Body of pancreas (tissue), 4 donors: ENCODE data around the gene CCDC201. TPM values are rescaled to one million over a fixed set of nuclear protein-coding genes. Genes with fewer than 3 reads are reported as not detected.

Experiments used
- ATAC-seq: fragments of 150-250 bp; one replicate; pipeline ENCODE4 v1.9.1; 2016
- DNase-seq, 4 donors: peaks; one replicate each; pipeline ENCODE4 v3.0.0-alpha.2; 2019
- H3K27ac ChIP-seq, 4 donors: fragments of 200-600 bp; sonication (generic); 1 replicate in 3 of 4; 2 replicates in 1 of 4; pipeline versions ENCODE4 v1.5.1 to v1.6.1; 2016 to 2019; ENCODE audit warnings: mild to moderate bottlenecking in 1 of 4, mixed read lengths in 1 of 4, moderate library complexity in 1 of 4
- H3K27me3 ChIP-seq, 2 donors: fragments of 200-600 bp; sonication (generic); one replicate each; pipeline ENCODE4 v1.6.0; 2016; ENCODE audit warnings: mild to moderate bottlenecking in 1 of 2
- H3K36me3 ChIP-seq, 2 donors: fragments of 200-600 bp; sonication (generic); replicated peaks in 1 of 2; 2 replicates each; pipeline ENCODE4 v1.5.1; 2016; ENCODE audit warnings: low read depth in 2 of 2; ENCODE audit not compliant: insufficient read depth in 1 of 2
- H3K4me1 ChIP-seq: fragments of 200-600 bp; sonication (generic); one replicate; pipeline ENCODE4 v1.6.0; 2016
- H3K4me3 ChIP-seq, 2 donors: fragments of 200-600 bp; sonication (generic); 1 replicate in 1 of 2; 2 replicates in 1 of 2; pipeline ENCODE4 v1.5.1; 2016 to 2019
- H3K9me3 ChIP-seq, 3 donors: fragments of 200-600 bp; sonication (generic); 1 replicate in 2 of 3; 2 replicates in 1 of 3; pipeline ENCODE4 v1.5.1; 2016
- POLR2A ChIP-seq, 3 donors: fragments of 450-650 bp; IDR thresholded peaks; one replicate each; pipeline ENCODE4 v1.6.1; 2016; ENCODE audit warnings: antibody characterized with exemption in 3 of 3, mild to moderate bottlenecking in 2 of 3
- WGBS, 2 donors: methylation state at CpG; one replicate each; pipeline ENCODE4 v1.1.5; 2017; 5-methylcytosine and 5-hydroxymethylcytosine counted together
- intact Hi-C: fragments of 100-400 bp; cut with DNase I; formaldehyde crosslinking; loops from one replicate; pipeline ENCODE4 v1.15.1; 2023
- total RNA-seq, 2 donors: library from RNA; depleted of rRNA; stranded (reverse); fragments of >200 nt; gene quantifications; one replicate each; pipeline ENCODE4 v1.1.0, GENCODE V29; 2016
- TF ChIP-seq, protein P1 (sequence below), 7 experiments: fragments of 450-650 bp in 4 of 7; fragments of 200-600 bp in 3 of 7; sonication (generic) in 3 of 7; IDR thresholded peaks; one replicate each; pipeline ENCODE4 v1.5.1; 2016 to 2019; ENCODE audit warnings: antibody characterized with exemption in 7 of 7

The CCDC201 gene
- total RNA-seq, 2 donors from 2014 or later: not detected

- no peaks in the 10 kb centered on the region for H3K36me3 ChIP-seq
- H3K9me3 ChIP-seq: peaks cover 0 to 7% (median 0%) of the 10 kb centered on the region in 3 donors
- intact Hi-C loops: no loop called here
- no peak for ATAC-seq
- DNase-seq: no peak
- TF ChIP-seq, protein P1, sequence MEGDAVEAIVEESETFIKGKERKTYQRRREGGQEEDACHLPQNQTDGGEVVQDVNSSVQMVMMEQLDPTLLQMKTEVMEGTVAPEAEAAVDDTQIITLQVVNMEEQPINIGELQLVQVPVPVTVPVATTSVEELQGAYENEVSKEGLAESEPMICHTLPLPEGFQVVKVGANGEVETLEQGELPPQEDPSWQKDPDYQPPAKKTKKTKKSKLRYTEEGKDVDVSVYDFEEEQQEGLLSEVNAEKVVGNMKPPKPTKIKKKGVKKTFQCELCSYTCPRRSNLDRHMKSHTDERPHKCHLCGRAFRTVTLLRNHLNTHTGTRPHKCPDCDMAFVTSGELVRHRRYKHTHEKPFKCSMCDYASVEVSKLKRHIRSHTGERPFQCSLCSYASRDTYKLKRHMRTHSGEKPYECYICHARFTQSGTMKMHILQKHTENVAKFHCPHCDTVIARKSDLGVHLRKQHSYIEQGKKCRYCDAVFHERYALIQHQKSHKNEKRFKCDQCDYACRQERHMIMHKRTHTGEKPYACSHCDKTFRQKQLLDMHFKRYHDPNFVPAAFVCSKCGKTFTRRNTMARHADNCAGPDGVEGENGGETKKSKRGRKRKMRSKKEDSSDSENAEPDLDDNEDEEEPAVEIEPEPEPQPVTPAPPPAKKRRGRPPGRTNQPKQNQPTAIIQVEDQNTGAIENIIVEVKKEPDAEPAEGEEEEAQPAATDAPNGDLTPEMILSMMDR (IDR thresholded peaks at IDR 0.05): no peak
- no peak for TF ChIP-seq POLR2A (IDR thresholded peaks at IDR 0.05)
- no peak overlapping the region for H3K4me3 ChIP-seq
- no peaks in the 10 kb centered on the region for H3K4me1 ChIP-seq
- H3K27ac ChIP-seq: no peak overlapping the region
- 24 to 41% methylated on average over 3 of the region's 3 CpGs for WGBS, 2 donors
- H3K27me3 ChIP-seq: no peaks in the 10 kb centered on the region
Measured at GRCh38 chr7:45878457-45879144, 5.7 kb upstream of the CCDC201 start.

DNA sequence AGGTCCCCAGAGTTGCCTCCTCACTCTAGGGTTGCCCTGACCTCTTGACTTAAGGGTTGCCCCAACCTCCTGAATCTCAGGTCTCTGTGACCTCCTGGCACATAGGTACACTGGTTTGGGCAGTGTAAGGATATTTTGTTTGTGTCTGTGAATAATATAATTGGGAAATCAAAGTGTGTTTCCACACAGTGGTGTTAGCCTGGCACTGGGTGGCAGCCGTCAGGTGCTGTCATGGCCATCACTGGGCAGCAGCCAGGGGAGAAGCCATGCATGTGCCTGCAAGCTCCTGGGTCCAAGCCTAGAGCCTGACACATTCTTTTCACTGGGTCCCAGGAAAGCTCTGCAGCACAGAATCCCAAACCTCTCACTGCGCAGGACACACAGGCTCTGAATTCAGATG lies 3.6 kb upstream of the CCDC201 start:
- no peaks in the 10 kb centered on the region for H3K4me1 ChIP-seq
- WGBS, 2 donors: 78 to 86% methylated on average over 1 to 2 of the region's 2 CpGs
- DNase-seq (no peak), ATAC-seq (no peak)
- no peak for TF ChIP-seq POLR2A (IDR thresholded peaks at IDR 0.05)
- TF ChIP-seq, protein P1 (IDR thresholded peaks at IDR 0.05): no peak
- H3K4me3 ChIP-seq: no peak overlapping the region
- no peaks in the 10 kb centered on the region for H3K36me3 ChIP-seq
- H3K9me3 ChIP-seq: peaks cover 0 to 7% (median 0%) of the 10 kb centered on the region in 3 donors
- H3K27ac ChIP-seq: no peak overlapping the region
- no peaks in the 10 kb centered on the region for H3K27me3 ChIP-seq
- intact Hi-C loops: no loop called here

- H3K27me3 ChIP-seq: no peaks in the 10 kb centered on the region
- H3K36me3 ChIP-seq: no peaks in the 10 kb centered on the region
- 86 to 90% methylated on average over 8 of the region's 8 CpGs for WGBS, 2 donors
- no peak overlapping the region for H3K27ac ChIP-seq
- H3K4me3 ChIP-seq: no peak overlapping the region
- no peak for TF ChIP-seq POLR2A (IDR thresholded peaks at IDR 0.05)
- TF ChIP-seq, protein P1 (IDR thresholded peaks at IDR 0.05): no peak
- DNase-seq (no peak), ATAC-seq (no peak)
- H3K4me1 ChIP-seq: no peaks in the 10 kb centered on the region
- intact Hi-C loops: no loop called here
- peaks cover 0 to 7% (median 0%) of the 10 kb centered on the region in 3 donors for H3K9me3 ChIP-seq
Measured at GRCh38 chr7:45874408-45875131, 1.7 kb upstream of the CCDC201 start.

- WGBS, 2 donors: 58 to 74% methylated on average over 6 of the region's 6 CpGs
- ATAC-seq (no peak), DNase-seq (no peak)
- no peaks in the 10 kb centered on the region for H3K27me3 ChIP-seq
- intact Hi-C loops: no loop called here
- no peaks in the 10 kb centered on the region for H3K4me1 ChIP-seq
- no peak overlapping the region for H3K4me3 ChIP-seq
- peaks cover 0 to 4% (median 0%) of the 10 kb centered on the region in 3 donors for H3K9me3 ChIP-seq
- no peaks in the 10 kb centered on the region for H3K36me3 ChIP-seq
- TF ChIP-seq, protein P1 (IDR thresholded peaks at IDR 0.05): no peak
- TF ChIP-seq POLR2A (IDR thresholded peaks at IDR 0.05): no peak
- no peak overlapping the region for H3K27ac ChIP-seq
Measured at GRCh38 chr7:45873355-45873754, 473 bp upstream of the CCDC201 start.
